Measurements from ENCODE around the gene KRT33A.

The KRT33A gene

DNA sequence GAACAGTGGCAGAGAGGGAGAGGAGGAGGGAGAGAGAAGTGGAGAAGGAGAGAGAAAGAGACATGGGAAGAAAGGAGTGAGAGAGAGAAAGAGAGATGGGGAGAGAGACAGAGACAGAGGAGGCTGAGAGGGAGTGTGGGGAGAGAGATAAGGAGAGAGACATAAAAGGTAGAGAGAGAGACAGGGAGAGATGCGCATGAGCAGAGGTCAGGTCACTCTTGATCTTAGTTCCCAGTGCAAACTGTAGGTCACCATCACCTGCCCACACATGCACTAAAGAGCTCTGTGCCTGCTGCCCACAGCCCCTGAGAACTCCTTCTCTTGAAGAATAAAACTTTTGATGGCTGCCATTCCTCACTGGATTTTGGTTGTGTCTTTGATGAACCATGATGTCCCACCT, 14.9 kb downstream of the KRT33A start:
- DNase-seq (ENCODE audit: insufficient read length) (no peak), FAIRE-seq (no peak)
- TF ChIP-seq POLR2AphosphoS5 (IDR thresholded peaks at IDR 0.05; ENCODE audit: low read depth, low read length) (no peak), POLR2A (IDR thresholded peaks at IDR 0.05; ENCODE audit: low read depth, low read length) (no peak), TAF1 (IDR thresholded peaks at IDR 0.05; ENCODE audit: borderline replicate concordance, low read depth, low read length) (no peak)

GRCh38 chr17:41334385-41335305, 16.0 kb downstream of the KRT33A start:
- DNase-seq (ENCODE audit: insufficient read length) (no peak), FAIRE-seq (no peak)

GRCh38 chr17:41333836-41334235, 16.8 kb downstream of the KRT33A start:
- no peak for TF ChIP-seq POLR2AphosphoS5 (IDR thresholded peaks at IDR 0.05; ENCODE audit: low read depth, low read length)
- TF ChIP-seq POLR2A (IDR thresholded peaks at IDR 0.05; ENCODE audit: low read depth, low read length): no peak
- TF ChIP-seq TAF1 (IDR thresholded peaks at IDR 0.05; ENCODE audit: borderline replicate concordance, low read depth, low read length): no peak
- no peak for FAIRE-seq

More at GRCh38 chr17:41334385-41335305, 16.0 kb downstream of the KRT33A start:
- TF ChIP-seq POLR2A (IDR thresholded peaks at IDR 0.05; ENCODE audit: low read depth, low read length) (no peak), TAF1 (IDR thresholded peaks at IDR 0.05; ENCODE audit: borderline replicate concordance, low read depth, low read length) (no peak), POLR2AphosphoS5 (IDR thresholded peaks at IDR 0.05; ENCODE audit: low read depth, low read length) (no peak)

DNA sequence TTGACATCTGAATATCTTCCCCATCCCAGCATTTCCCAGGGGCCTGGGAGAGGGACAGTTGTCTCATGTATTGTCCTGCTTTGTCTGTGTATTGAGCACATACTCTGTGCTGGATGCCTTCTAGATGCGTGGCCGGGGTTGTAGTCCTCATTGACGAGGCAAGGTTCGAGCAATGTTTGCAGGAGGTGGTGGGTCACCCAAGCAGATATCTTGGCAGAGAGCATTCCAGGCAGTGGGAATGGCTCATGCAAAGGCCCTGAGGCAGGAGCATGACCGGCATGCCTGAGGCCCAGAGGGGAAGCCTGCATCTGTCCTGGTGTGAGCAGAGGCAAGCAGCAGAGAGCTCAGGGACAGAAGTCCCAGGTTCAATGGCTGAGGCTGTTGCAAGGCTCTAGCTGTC, 17.5 kb downstream of the KRT33A start:
- TF ChIP-seq POLR2AphosphoS5 (IDR thresholded peaks at IDR 0.05; ENCODE audit: low read depth, low read length) (no peak), TAF1 (IDR thresholded peaks at IDR 0.05; ENCODE audit: borderline replicate concordance, low read depth, low read length) (no peak), POLR2A (IDR thresholded peaks at IDR 0.05; ENCODE audit: low read depth, low read length) (no peak)
- DNase-seq (ENCODE audit: insufficient read length) (no peak), FAIRE-seq (no peak)

More at GRCh38 chr17:41333836-41334235, 16.8 kb downstream of the KRT33A start:
- DNase-seq (ENCODE audit: insufficient read length): no peak

DNA sequence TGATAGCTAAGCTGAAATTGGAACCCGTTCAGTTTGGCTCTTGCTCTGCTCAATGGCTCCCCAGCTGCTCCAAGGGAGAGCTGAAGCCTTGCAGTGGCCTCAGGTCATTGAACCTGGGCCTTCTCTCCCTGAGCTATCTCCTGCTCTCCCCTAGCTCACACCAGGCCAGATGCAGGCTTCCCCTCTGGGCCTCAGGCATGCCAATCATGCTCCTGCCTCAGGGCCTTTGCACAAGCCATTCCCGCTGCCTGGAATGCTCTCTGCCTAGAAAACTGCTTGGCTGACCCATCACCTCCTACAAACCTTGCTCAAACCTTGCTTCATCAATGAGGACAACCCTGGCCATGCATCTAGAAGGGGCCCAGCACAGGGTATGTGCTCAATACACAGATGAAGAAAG, 18.4 kb downstream of the KRT33A start:
- TF ChIP-seq TAF1 (IDR thresholded peaks at IDR 0.05; ENCODE audit: borderline replicate concordance, low read depth, low read length) (no peak), POLR2A (IDR thresholded peaks at IDR 0.05; ENCODE audit: low read depth, low read length) (no peak), POLR2AphosphoS5 (IDR thresholded peaks at IDR 0.05; ENCODE audit: low read depth, low read length) (no peak)
- DNase-seq (ENCODE audit: insufficient read length) (no peak), FAIRE-seq (no peak)

DNA sequence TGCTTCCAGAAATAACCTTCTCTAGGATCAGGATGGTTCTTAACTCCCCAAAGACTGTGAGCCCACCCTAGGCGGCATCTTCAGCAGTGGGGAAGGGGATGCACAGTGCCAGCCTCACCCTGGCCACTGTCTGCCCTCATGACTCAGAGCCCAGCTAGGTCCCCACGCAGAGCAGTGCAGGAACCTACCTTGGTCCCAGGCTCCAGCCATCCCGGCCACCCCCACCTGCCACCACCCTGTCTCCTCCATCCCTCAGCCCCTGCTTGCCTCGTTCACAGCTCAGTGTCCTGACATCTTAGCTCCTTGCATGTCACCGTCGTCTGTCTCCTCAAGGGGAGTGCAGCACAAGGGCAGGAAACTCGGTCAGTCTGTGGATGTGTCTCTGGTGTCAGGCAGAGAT, 19.0 kb downstream of the KRT33A start:
- TF ChIP-seq TAF1 (IDR thresholded peaks at IDR 0.05; ENCODE audit: borderline replicate concordance, low read depth, low read length): no peak
- no peak for DNase-seq (ENCODE audit: insufficient read length)
- FAIRE-seq: no peak

DNA sequence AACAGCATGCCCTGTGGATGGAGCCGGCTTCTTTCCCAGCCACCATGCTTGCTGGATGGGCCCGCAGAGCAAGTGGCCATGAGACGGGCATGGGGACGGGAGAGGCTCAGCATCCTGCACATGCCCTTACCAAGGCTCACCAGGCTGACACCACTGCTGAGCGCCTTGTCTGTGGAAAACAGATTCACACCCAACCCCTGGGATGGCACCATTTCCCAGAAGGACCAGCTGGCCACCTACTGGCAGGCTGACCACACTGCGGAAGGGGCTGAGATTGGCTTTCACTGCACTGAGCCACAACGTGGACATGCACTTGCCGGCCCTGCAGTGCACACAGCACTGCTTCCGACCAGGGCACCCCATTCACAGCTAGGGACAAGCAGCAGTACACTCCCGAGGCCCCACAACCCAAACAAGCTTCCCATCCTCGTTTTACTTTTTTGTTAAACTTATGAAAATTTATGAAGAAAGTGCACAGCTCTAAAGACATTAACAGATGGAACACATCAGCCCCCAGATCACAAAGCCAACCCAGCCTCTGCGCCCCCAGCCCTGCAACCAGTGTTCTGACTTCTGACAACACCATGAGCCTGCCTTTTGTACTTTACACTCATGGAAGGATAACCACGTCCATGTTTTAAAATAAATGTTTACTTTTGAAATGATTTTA, 21.2 kb downstream of the KRT33A start:
- TF ChIP-seq POLR2A (IDR thresholded peaks at IDR 0.05; ENCODE audit: low read depth, low read length): no peak
- no peak for TF ChIP-seq POLR2AphosphoS5 (IDR thresholded peaks at IDR 0.05; ENCODE audit: low read depth, low read length)
- TF ChIP-seq TAF1 (IDR thresholded peaks at IDR 0.05; ENCODE audit: borderline replicate concordance, low read depth, low read length): no peak
- no peak for DNase-seq (ENCODE audit: insufficient read length)
- no peak for FAIRE-seq

DNA sequence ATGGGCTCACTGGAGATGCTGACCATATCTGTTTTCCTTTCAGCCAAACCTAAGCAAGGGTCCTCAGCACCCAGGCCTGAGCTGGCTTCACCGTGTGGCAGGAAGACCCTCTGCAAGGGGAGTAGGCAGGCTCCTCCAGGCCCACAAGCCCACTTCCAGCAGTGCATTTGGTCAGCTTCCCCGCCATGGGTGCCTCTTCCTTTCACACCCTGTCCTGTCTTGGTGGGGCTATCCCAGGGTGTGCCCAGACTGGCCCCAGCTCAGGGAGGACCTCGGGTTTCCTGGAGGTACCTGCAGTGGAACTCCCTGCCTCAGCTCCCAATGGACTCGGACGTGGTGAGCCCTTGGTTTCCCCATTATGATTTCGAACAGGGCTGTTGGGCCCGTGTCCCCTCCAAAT, 22.4 kb downstream of the KRT33A start:
- TF ChIP-seq POLR2AphosphoS5 (IDR thresholded peaks at IDR 0.05; ENCODE audit: low read depth, low read length): no peak
- no peak for FAIRE-seq
- no peak for DNase-seq (ENCODE audit: insufficient read length)

- TF ChIP-seq TAF1 (IDR thresholded peaks at IDR 0.05; ENCODE audit: borderline replicate concordance, low read depth, low read length) (no peak), POLR2AphosphoS5 (IDR thresholded peaks at IDR 0.05; ENCODE audit: low read depth, low read length) (no peak), POLR2A (IDR thresholded peaks at IDR 0.05; ENCODE audit: low read depth, low read length) (no peak)
- DNase-seq (ENCODE audit: insufficient read length): no peak
- FAIRE-seq: no peak
Observed at GRCh38 chr17:41327411-41328120, 23.1 kb downstream of the KRT33A start.

DNA sequence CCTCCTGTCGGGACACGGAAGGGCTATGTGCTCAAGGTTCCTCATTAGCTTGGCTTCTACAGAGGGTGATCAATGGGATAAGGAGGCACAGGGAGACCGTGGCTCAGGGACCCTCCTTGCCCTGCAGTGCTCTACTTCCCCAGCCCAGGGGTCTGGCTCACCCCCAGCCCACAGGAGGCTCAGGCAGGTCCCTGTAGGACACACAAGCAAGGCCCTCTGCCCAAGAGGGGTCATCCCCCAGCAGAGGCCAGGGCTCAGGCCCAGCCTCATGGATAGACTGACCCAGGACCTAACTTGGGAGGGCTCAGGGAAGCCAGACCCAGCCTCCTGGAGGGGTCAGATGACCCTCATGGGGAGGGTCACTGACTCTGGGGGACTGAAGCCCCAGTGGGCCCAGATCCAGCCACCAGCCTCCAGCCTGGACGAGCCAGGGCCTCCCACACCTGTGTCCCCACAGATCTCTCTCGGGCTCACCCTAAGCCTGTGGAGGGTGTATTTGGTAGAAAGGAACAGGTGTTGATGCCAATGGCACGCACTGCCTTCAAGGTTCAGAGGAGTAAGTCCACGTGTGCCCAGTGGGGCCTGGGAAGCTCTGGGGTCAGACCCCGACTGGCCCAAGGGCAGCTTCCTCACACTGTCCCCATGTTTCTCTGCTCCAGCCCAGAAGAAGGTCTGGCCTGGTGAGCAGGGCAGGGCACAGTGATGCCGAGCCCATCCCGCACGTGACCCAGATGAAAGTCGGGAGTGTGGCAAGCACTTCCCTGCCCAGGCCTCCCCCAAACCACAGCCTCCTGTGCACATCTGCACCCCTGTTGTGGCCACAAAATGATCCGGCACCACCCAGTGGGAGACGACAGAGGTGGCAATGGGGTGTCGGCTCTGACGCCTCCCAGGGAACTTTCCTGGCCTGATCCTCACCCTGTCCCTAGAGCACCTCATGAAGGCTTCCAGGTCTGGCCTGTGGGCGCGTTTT, 24.2 kb downstream of the KRT33A start:
- FAIRE-seq: no peak
- DNase-seq (ENCODE audit: insufficient read length): no peak
- TF ChIP-seq POLR2AphosphoS5 (IDR thresholded peaks at IDR 0.05; ENCODE audit: low read depth, low read length) (no peak), POLR2A (IDR thresholded peaks at IDR 0.05; ENCODE audit: low read depth, low read length) (no peak), TAF1 (IDR thresholded peaks at IDR 0.05; ENCODE audit: borderline replicate concordance, low read depth, low read length) (no peak)

DNA sequence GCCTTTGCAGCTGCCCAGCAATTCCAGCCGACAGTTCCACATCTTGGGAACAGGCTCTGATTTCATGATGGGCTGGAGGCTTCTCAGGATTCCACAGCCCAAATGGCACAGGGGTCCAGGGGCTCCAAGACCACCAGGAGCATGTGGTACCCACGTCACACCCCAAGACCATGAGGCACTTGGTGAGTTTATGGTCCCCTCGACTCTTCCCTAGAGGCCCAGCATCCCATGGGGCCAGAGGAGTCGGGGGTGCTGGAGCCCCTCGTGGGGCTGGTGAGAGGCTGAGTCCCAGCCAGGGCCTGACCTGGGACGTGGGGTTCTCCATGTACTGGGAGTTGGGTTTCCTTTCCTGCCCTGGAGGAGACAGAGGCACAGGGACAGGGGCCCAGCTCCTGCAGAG, 25.0 kb downstream of the KRT33A start:
- DNase-seq (ENCODE audit: insufficient read length) (no peak), FAIRE-seq (no peak)
- TF ChIP-seq POLR2AphosphoS5 (IDR thresholded peaks at IDR 0.05; ENCODE audit: low read depth, low read length) (no peak), POLR2A (IDR thresholded peaks at IDR 0.05; ENCODE audit: low read depth, low read length) (no peak), TAF1 (IDR thresholded peaks at IDR 0.05; ENCODE audit: borderline replicate concordance, low read depth, low read length) (no peak)

Measured in GM12892 (cell line).